ENCODE measurements around the gene SLC6A6. TPM values are rescaled to one million over a fixed set of nuclear protein-coding genes. Genes with fewer than 3 reads are reported as not detected.

Gene SLC6A6
- total RNA-seq, 1 donor from 2014 or later, result 7.1 TPM

DNA sequence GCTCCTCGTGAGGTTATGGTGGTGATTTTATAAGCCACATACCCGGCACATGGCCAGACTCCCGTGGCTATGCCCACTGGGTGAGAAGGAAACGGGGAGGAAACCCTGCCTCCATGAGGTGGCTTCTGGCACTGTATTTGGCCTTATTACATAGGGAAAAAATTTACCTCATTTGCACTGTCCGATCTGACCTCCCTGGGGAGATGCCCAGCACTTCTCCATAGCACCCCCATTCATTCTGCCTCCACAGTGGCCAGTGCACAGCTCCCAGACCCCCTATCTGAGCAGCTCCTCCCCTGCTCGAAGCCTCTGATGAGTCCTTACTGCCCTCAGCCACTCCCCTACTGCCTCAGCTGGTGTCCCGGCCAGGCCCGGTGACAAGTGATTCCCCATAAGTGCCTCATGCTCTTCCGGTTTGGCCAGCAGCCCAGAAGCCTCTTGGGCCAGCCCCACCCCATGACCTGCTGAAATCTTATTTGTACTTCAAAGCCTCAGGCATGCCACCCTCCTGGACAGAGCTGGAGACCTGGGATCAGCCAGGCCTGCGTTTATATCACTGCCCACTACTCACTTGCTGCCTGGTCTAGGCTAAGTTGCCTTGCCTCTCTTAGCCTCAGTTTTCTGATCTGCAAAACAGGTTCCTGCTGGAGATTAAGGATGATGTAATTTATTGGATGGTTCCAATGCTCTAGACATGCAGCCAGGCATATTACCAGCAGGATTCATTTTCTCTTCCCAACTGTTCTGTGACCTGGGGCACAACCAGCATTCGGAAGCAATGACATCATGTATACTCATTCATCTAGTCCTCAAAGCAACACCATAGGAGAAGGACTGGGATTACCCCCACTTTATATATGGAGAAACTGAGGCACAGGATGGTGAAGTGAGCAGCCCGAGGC lies 30.6 kb upstream of the SLC6A6 start:
- peak in 1 of 2 donors; percentile 43 for DNase-seq (ENCODE audit: low read depth in 2 of 2)

DNA sequence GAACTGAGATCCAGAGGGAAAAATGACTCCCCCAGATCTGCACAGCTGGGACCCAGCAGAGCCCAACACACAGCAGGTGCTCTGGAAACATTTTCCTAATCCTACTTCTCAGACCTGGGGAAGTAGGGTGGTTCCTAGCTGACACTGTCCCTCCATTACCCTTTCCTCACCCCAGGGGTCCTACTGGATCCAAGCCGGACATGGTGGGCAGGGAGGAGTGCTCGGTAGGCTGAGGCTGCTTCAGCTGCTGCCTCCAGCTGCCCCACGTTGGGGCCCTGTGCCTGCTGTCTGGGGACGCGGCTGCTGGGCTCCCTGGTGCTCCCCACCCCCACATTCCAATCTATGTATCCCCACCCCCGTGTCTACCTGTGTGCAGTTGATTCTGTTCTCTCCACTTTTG lies 29.8 kb upstream of the SLC6A6 start:
- no peak for DNase-seq (ENCODE audit: low read depth in 2 of 2)

DNA sequence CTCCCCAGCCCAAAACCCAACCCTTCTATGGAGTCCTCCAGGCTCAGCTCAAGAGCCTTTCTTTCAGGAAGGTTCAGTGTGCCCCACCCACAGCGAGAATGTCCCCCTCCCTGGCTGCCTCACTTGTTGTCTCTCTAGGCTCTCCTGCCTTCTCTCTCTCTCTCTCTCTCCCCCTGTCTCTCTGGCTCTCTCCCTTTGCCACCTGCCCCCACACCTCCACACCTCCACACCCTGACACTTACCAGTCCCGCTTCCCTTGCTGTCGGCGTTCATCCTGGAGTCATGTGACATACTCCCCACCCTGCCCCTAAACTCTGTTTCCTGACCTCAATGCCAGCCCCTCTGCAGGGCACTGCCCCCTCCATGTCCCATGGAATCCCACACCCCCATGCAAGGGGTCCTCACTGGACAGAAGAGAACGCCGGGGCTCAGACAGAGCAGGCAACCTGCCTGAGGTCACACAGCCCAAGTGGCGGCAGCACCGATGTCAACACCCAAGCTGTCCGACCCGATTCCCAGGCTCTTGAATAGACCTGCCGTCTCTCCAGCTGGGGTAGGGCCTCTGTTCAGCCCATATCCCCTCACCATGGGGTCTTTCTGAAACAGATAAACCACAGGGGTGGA lies 28.5 kb upstream of the SLC6A6 start:
- DNase-seq (ENCODE audit: low read depth in 2 of 2), result no peak

DNA sequence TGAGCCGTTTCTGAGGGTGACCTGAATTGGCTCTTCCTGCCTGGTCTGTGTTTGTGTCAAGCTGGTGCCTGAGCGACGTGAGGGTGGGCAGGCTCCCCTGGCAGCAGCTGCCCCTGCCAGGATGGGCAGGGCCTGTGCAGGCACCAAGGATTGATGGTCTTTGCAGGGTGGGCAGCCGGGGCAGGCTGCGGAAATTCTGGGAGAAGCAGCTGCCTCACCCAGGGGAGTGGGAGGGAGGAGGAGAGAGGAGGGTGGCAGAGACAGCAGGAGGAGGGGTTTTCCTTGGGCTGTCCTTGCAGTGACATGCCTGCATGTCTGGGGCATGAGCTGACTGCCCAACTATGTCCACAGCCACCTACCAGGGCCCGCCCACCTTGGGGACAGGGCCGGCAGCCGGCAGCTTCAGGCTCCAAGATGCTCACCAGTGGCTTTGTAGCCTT lies 27.9 kb upstream of the SLC6A6 start:
- DNase-seq (ENCODE audit: low read depth in 2 of 2), result no peak

DNA sequence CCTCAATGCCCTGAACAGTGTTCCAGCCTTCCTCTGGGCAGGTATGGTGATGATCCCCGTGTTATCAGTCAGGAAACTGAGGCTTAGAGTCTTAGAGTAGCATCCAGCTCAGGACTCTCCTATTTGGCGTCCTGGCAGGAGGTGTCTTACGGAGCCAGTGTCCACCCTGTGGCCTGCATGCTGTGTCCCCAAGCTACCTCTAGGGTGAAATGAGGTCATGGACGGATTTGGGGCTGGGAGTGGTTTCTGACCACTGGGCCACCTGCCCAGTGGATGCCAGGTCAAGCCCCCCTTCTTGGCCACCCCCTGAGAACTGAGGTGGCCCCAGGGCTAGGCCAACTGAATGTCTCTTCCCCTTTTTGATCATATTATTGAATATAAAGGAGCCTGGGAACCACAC lies 27.2 kb upstream of the SLC6A6 start:
- DNase-seq (ENCODE audit: low read depth in 2 of 2), result no peak

DNA sequence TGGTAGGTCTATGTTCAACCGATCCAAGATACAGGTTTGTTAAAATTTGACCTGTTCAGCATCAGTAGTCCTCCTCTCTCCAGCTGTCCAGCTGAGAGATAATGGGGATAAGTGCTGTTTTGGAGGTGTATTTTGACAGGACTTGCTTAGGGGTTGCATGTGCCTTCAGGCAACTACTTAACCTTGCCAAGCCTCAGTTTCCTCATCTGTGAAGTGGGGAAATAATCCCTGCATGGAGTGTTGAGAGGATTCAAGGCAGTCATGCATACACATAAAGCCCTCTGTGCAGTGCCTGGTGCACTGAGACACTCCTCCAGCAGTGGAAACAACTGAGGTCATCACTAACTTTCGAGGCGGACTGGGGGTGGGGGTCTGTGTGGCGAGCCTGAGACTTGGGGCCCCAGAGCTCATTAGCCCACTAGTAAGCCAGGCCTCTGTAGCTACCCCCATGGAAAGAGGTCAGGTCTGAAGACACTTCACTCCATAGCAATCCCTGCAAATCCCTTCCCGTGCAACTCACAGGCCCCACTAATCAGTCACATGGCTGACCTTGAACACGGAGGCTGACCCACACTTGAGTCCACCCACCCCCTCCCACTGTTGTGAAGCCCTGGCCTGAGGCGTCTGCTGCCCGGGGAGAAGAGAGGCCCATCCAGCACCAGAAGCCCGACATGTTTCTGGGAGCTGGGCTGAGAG lies 25.9 kb upstream of the SLC6A6 start:
- no peak for DNase-seq (ENCODE audit: low read depth in 2 of 2)

DNA sequence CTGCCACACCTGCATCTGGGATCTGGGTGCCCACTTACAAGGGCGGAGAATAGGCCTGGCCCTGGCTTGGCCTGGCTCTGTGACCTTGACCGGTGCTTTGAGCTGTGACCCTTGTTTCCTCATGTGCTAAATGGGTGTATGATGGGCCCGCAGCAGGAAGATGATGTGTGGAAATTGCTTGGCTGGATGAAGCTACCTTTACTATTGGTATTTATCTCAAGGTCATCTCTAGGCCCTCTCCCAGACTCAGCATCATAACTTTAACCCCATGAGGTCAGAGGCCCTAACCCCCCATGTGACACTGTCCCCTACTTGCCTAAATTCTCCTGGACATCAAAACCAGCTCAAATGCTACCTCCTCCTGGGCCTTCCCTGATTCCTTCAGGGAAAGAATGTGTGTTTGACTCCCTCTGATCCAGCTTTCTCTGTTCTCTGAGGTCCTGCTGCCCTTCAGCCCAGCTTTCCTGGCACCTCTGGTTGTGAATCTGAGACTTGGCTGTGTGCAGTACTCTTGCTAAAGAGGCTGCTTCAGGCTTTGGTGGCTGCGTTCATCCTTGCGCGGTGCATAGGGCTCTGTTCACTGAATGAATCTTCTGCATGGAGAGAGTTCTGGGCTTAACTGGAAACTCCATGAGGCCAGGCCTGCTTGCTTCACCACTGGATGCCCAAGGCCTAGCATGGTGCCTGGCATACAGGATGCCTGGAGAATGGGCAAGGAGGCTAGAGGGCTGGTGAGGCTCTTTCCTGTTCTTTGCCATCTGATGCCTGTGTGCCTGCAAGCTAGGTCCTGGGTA lies 25.2 kb upstream of the SLC6A6 start:
- DNase-seq (ENCODE audit: low read depth in 2 of 2), result no peak

DNA sequence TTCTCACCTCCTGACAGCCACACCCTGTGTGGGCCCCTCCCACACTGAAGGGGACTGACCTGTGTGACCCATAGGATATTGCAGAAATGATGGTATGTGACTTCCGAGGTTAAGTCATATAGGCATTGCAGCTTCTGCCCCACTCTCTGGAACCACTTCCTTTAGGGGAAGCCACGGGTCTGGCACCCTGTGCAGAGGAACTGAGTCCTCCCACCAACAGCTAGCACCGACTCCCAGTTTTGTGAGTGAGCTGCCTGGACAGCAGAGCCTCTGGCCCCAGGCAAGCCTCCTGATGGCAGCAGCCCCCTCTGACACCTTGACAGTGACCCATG lies 24.6 kb upstream of the SLC6A6 start:
- DNase-seq (ENCODE audit: low read depth in 2 of 2), result no peak

DNA sequence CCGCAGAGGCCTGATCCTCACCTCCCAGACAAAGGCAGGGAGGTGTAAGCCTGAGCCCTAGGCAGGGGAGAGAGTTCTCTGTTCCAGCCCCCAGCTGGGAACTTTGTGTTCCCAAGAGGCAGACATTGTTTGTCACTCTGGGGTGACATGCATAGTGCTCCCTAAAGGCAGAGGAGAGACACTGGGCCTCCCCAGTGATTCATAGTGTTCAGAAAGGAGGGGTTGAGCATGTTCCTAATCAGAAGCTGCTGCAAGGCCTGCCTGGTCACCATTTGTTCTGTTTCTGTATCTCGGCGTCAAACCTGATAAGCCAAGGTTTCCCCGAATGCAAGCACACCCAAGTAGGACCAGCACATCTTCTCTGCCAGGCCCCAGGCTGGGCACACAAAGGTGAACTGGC lies 24.0 kb upstream of the SLC6A6 start:
- no peak for DNase-seq (ENCODE audit: low read depth in 2 of 2)

DNA sequence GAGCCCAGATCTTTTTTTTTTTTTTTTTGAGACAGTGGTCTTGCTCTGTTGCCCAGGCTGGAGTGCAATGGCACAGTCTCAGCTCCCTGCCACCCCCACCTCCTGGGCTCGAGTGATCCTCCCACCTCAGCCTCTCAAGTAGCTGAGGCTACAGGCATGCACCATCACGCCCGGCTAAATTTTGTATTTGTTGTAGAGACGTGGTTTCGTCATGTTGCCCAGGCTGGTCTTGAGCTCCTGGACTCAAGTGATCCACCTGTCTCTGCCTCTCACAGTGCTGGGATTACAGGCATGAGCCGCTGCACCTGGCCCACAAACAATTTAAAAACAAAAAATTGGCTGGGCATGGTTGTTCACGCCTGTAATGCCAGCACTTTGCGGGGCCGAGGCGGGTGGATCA lies 22.6 kb upstream of the SLC6A6 start:
- DNase-seq (ENCODE audit: low read depth in 2 of 2), result no peak

DNA sequence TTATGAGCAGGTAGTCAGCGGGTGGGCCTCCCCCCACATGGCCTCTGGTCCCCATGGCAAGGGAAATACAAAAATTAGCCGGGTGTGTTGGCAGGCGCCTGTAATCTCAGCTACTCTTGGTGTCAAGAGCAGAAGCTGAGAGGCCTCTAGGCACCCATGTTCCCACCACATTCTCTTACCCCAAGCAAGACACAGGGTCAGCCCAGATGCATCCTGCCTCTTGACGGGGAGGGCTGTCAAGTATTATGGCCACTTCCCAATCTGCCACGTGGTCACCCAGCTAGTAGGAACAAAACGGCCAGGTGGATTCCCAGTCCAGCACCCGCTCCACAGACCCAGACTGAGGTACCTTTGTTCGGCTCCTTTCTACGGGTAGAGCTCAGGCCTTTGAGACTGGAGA lies 16.2 kb upstream of the SLC6A6 start:
- DNase-seq (ENCODE audit: low read depth in 2 of 2), result no peak

DNA sequence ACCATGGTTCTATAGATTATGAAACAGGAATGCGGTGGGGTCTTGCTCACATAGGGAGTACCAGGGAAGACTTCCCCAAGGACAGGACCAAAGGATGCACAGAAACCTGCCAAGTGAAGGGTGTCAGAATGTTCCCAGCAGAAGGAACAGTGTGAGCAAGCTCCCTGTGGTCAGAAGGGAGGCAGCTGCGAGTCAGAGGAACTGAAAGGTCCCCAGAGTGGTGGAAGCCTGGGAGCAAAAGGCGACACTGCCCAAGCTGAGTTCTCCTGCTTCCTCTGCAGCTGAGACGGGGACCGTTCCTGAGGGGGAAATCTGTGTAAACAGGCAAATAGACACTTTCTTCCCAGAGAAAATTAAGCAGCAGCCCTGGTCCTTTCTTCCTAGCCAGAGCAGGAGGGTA lies 14.2 kb upstream of the SLC6A6 start:
- no peak for DNase-seq (ENCODE audit: low read depth in 2 of 2)

DNA sequence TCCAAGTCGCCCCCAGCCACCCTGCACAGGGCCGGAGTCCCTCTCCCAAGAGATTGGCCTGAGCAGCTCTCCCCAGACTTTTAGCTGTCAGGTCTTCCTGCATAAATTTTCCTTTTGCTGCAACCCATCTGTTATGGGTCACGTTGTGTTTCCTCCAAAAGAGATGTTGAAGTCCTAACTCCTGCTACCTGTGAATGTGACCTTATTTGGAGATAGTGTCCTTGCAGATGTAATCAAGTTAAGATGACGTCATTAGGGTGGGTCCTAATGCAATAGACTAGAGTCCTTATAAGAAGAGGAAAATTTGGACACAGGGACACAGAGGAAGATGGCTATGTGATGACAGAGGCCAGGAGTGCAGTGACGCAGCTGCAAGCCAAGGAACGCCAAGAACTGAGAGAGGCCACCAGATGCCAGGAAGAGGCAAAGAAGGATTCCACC lies 13.2 kb upstream of the SLC6A6 start:
- DNase-seq (ENCODE audit: low read depth in 2 of 2), result no peak

DNA sequence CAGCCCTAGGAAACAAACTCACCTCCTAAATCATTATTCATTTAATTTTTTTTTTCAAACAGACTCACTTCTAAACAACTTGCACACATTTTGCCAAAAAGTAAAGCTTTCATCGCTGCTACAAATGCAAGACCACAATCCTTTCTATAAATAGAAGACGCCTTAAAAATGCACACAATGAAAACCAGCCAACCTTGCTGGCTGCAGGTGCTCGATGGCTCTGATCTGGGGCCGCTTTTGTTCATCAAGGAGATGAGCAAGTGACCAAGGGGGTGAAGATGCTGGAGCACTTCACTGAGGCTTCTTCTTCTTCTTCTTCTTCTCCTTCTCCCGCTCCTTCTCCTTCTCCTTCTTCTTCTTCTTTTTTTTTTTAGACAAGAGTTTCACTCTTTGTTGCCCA lies 12.7 kb upstream of the SLC6A6 start:
- DNase-seq (ENCODE audit: low read depth in 2 of 2), result no peak

DNA sequence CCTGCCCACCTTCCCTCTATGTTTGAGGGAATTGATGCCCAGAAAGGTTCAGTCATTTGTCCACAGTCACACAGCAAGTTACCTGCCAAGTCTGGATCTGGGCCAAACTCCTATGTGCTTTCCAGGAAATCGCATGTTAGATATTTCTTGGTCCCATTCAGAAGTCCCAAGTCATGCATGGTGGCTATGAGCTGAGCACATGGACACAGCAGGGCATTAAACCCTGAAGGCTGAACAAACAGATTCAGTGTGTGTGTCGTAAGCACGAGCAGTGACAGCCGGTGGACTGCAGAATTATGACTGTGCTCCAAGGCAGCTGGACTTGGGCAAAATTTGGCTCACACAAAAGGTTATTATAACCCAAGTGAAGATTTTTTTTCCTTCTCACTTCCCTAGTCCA lies 11.4 kb upstream of the SLC6A6 start:
- no peak for DNase-seq (ENCODE audit: low read depth in 2 of 2)

DNA sequence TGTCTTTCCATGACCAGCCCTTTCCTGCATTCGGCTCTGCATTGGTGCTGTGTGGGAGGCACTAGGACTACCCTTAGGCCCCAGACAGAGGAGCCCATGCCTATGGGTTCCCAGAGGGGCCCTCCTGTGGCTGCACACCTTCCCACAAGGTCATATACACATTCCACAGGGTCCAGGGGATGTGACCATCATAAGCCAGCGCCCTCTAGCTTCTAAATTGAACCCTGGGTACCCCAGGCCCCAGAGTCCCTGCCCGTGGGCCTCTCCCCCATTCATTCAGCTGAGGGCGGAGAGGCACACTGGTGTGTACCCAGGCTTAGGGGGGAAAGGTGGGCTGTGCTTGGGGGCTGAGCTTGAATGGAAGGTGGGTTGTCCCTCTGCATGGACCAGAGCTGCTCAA lies 10.2 kb upstream of the SLC6A6 start:
- no peak for DNase-seq (ENCODE audit: low read depth in 2 of 2)

DNA sequence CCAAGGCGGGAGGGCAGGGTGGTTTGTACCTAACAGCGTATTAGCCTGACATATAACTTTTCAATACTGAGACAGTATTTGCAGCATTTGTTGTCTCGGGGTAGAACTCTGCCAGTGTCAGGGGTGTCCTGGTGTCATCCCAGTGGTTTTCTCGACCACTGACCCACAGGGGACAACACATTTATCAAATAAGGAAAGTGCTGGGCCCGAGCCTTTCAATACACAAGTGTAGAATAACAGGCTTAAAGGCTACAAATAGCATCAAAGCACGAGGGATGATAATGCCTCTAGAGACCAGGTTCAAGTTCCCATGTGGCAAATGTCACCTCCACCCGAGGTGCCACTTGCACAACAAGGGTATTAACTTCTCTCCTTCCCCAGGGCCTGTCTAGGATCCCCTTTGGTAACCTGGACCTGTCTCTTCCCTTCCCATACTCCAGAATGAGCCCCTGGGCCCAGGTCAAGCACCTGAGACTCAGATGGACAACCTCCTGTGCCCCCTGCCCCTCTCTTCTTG lies 9.5 kb upstream of the SLC6A6 start:
- DNase-seq (ENCODE audit: low read depth in 2 of 2), result no peak

DNA sequence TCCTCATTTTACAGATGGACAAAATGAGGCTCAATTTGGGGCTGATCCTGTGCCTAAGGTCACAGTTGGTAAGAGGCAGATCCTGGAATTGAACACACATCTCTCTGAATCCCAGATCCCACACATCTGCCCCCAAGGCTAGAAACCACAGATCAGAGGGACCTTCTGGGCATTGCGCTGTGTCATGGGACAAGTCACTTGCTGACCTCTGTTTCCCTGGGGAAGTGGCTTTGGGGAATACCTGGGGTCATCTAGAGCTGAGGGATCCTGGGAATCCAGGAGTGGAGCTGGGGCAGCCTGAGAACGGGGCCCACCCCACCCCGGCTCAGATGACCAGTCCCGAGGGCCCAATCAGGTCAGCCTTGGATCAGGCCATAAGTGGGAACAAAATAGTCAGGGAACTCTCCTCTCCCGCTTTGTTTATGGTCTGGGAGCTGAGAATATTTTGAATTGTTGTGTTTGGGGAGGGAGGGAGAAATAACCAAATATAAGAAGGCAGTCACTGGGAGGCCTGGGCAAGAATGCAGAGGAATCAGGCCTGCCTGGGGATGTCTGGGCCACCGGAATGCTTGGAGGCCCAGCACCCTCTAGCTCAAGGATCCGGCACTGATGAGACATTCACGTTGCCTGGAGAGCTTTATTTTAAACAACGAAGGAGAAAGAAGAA lies 8.8 kb upstream of the SLC6A6 start:
- no peak for DNase-seq (ENCODE audit: low read depth in 2 of 2)

DNA sequence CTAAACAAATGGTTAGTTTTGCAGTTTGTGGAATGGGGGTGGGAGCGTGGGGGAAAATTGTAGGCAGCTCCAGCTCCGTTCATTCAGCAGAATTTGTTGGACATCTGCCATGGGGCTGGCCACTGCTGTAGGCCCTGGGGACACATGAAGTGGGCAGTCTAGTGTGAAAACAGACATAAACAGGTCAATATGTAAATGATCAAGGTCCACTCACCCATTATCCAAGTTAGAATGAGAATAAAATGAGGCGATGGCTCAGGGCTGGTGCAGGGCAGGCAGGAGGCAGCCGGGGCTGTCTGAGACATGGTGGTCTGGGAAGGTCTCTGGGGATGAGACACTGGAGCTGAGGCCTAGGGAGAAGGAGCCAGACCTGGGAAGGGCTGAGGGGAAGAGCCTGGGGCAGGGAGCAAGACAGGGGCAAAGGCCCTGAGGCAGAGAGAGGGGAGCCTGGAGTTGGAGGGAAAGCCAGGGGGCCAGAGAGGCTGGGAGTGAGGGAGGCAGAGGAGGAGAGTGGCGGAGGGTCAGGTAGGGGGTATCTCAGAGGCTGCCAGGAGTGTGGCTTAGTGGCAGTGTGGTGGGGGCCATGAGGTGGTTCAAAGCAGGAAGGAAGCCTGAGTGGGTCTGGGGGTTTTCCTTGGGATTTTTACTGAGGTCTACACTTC lies 6.2 kb upstream of the SLC6A6 start:
- DNase-seq (ENCODE audit: low read depth in 2 of 2), result no peak

DNA sequence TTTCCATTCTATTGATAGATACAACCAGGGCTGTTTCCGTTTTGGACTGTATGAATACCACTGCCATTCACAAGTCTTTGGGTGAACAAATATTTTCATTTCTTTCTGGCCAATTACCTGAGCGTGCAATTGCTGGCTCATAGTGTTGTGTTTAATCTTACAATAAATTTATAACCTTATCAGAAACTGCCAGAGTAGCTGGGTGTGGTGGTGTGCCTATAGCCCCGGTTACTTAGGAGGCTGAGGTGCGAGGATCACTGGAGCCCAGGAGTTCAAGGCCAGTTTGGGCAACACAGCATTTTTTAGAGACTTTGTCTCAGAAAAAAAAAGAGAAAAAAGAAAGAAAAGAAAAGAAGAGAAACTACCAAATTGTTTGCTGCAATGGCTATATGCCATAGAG lies 5.4 kb upstream of the SLC6A6 start:
- DNase-seq (ENCODE audit: low read depth in 2 of 2), result peak in 1 of 2 donors; percentile 31
